Esophagus muscularis mucosa (tissue), 4 donors: ENCODE data around the gene RAD51B. TPM values are rescaled to one million over a fixed set of nuclear protein-coding genes. Genes with fewer than 3 reads are reported as not detected.

Experiments used
- DNase-seq: peaks from one replicate; pipeline ENCODE4 v3.0.0-alpha.2; 2017; ENCODE audit errors: extremely low spot score
- H3K27ac ChIP-seq, 4 donors: fragments of 200-600 bp; sonication (generic); replicated peaks in 1 of 4; 1 replicate in 3 of 4; 2 replicates in 1 of 4; pipeline ENCODE4 v1.5.1; 2016 to 2019; ENCODE audit warnings: mild to moderate bottlenecking in 1 of 4
- H3K27me3 ChIP-seq, 4 donors: fragments of 200-600 bp; sonication (generic); one replicate each; pipeline versions ENCODE4 v1.5.1 to v1.6.0; 2016 to 2019
- H3K36me3 ChIP-seq, 4 donors: fragments of 200-600 bp; sonication (generic); one replicate each; pipeline ENCODE4 v1.5.1; 2016 to 2019
- H3K4me1 ChIP-seq, 4 donors: fragments of 200-600 bp; sonication (generic); one replicate each; pipeline ENCODE4 v1.5.1; 2016 to 2019
- H3K4me3 ChIP-seq, 4 donors: fragments of 200-600 bp; sonication (generic); 1 replicate in 2 of 4; 2 replicates in 2 of 4; pipeline ENCODE4 v1.5.1; 2016 to 2019; ENCODE audit warnings: mild to moderate bottlenecking in 4 of 4, moderate library complexity in 1 of 4
- H3K9me3 ChIP-seq, 4 donors: fragments of 200-600 bp; sonication (generic); 1 replicate in 3 of 4; 2 replicates in 1 of 4; pipeline ENCODE4 v1.5.1; 2016 to 2019
- EP300 ChIP-seq: sonication (generic); formaldehyde crosslinking; IDR thresholded peaks from one replicate; pipeline ENCODE4 v1.6.1; 2017; ENCODE audit warnings: antibody characterized with exemption
- POLR2A ChIP-seq: fragments of 450-650 bp; IDR thresholded peaks from one replicate; pipeline ENCODE4 v1.6.1; 2017; ENCODE audit warnings: antibody characterized with exemption, moderate library complexity, mild to moderate bottlenecking, low read depth
- POLR2AphosphoS5 ChIP-seq, 2 donors: sonication (generic); formaldehyde crosslinking; IDR thresholded peaks; one replicate each; pipeline ENCODE4 v1.6.1; 2017; ENCODE audit warnings: antibody characterized with exemption in 2 of 2
- WGBS: methylation state at CpG from one replicate; pipeline ENCODE4 v1.1.5; 2018; 5-methylcytosine and 5-hydroxymethylcytosine counted together
- intact Hi-C: fragments of 100-400 bp; cut with DNase I; formaldehyde crosslinking; loops from one replicate; pipeline ENCODE4 v1.15.1; 2023
- total RNA-seq, 4 donors: library from RNA; depleted of rRNA; stranded (reverse); fragments of >200 nt; gene quantifications; one replicate each; pipeline versions ENCODE4 v1.1.0 to v1.2.1, GENCODE V29; 2016
- TF ChIP-seq, protein P1 (sequence below), 3 experiments: fragments of 200-600 bp in 2 of 3; fragments of 450-650 bp in 1 of 3; sonication (generic) in 2 of 3; IDR thresholded peaks; one replicate each; pipeline ENCODE4 v1.5.1; 2017 to 2019; ENCODE audit warnings: antibody characterized with exemption in 3 of 3, mild to moderate bottlenecking in 2 of 3, moderate library complexity in 1 of 3

The RAD51B gene
- total RNA-seq, 4 donors from 2014 or later: 2.8 to 11.1 (median 5.1) TPM

DNA sequence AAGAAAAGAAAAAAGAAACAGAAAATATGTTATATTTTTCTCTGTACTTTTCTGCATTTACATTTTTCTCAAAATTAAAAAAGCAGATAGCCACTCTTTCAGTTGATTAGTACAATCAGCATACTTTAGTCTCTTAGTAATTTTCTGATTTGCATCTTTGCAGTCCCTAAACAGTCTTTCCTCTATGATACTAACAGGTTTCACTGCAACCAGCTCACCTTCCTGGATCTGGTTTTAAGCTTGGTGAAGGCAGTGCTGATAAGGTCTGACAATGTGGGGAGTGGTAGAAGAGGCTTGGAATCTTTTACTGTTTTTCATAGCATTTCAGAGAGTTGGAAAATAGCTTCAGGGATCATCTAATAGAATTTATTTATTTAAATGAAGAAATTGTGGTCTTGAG, 515.7 kb downstream of the RAD51B start:
- Histone ChIP-seq H3K9me3 (no peaks in the 10 kb centered on the region), H3K27ac (no peak overlapping the region), H3K4me1 (peaks cover 3 to 28% (median 13%) of the 10 kb centered on the region in 4 donors), H3K36me3 (no peaks in the 10 kb centered on the region), H3K27me3 (no peaks in the 10 kb centered on the region), H3K4me3 (no peak overlapping the region)
- DNase-seq: no peak
- intact Hi-C loops: no loop called here
- TF ChIP-seq POLR2A: no peak
- no peak for TF ChIP-seq POLR2AphosphoS5 (IDR thresholded peaks at IDR 0.05)
- TF ChIP-seq, protein P1, sequence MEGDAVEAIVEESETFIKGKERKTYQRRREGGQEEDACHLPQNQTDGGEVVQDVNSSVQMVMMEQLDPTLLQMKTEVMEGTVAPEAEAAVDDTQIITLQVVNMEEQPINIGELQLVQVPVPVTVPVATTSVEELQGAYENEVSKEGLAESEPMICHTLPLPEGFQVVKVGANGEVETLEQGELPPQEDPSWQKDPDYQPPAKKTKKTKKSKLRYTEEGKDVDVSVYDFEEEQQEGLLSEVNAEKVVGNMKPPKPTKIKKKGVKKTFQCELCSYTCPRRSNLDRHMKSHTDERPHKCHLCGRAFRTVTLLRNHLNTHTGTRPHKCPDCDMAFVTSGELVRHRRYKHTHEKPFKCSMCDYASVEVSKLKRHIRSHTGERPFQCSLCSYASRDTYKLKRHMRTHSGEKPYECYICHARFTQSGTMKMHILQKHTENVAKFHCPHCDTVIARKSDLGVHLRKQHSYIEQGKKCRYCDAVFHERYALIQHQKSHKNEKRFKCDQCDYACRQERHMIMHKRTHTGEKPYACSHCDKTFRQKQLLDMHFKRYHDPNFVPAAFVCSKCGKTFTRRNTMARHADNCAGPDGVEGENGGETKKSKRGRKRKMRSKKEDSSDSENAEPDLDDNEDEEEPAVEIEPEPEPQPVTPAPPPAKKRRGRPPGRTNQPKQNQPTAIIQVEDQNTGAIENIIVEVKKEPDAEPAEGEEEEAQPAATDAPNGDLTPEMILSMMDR (IDR thresholded peaks at IDR 0.05): no peak
- no peak for TF ChIP-seq EP300

DNA sequence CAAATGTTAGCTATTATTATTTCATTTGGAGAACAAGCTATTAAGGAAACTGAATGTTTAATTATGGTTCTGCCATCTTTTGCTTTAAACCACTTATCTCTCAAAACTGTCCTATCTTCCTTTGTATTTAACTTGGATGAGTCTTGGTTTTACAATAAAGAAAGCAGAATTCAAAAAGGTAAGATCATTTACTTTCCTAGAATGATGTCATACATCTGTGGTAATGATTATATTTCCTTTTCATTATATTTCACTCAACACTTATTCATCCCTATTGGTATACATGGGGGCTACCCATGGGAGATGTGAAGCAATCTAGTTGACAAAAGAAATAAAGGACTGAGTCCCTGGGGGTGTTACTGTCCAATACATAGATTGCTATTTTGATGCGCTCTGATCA, 516.6 kb downstream of the RAD51B start:
- DNase-seq: no peak
- intact Hi-C loops: no loop called here
- Histone ChIP-seq H3K27me3 (no peaks in the 10 kb centered on the region), H3K9me3 (no peaks in the 10 kb centered on the region), H3K4me1 (peaks cover 3 to 37% (median 20%) of the 10 kb centered on the region in 4 donors), H3K36me3 (no peaks in the 10 kb centered on the region), H3K27ac (no peak overlapping the region), H3K4me3 (no peak overlapping the region)
- TF ChIP-seq, protein P1 (IDR thresholded peaks at IDR 0.05): no peak
- no peak for TF ChIP-seq POLR2AphosphoS5 (IDR thresholded peaks at IDR 0.05)
- no peak for TF ChIP-seq EP300
- TF ChIP-seq POLR2A: no peak
- WGBS: 97% methylated on average over 1 of the region's 1 CpG

DNA sequence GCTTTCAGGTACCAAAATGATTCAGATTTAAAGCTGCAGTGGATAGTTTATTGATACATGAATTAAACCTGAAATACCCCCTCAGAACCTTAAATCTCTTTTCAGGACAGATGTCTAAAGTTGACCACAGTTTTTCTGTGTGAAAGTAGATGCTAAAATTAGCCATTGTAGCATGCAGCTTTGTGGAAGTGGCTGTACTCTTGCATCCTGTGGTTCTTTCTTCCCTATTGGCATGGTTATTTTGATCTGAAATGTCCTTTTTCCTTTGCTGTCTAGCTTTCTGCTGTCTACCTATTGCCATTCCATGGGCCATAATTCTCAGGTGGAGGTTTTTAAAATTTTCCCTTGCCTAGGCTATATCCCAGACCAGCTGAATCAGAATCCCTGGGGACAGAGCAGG, 517.7 kb downstream of the RAD51B start:
- DNase-seq: no peak
- Histone ChIP-seq H3K36me3 (no peaks in the 10 kb centered on the region), H3K27ac (no peak overlapping the region), H3K4me1 (peaks cover 3 to 42% (median 29%) of the 10 kb centered on the region in 4 donors), H3K9me3 (no peaks in the 10 kb centered on the region), H3K4me3 (no peak overlapping the region), H3K27me3 (no peaks in the 10 kb centered on the region)
- TF ChIP-seq POLR2AphosphoS5 (IDR thresholded peaks at IDR 0.05) (no peak), POLR2A (no peak), EP300 (no peak)
- TF ChIP-seq, protein P1 (IDR thresholded peaks at IDR 0.05): no peak
- intact Hi-C loops: no loop called here

DNA sequence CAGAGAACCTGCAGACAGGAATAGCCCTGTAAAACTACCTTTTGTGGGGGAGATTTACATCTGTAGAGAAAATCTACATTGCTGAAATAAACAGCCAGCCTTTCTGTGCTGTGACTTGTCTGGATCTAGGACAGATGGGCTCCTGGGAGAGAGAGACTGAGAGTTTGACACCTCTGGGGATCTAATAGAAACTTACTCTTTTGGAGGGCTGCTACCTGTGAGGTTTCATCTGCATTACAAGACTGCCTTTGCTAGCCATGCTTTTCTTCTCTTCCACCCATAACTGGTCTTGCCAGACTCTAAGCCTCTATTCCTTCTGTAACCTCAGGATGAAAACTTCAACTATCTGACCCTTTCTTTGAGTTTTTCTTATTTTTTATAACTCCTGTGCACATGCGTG, 520.7 kb downstream of the RAD51B start:
- peaks cover 3 to 37% (median 26%) of the 10 kb centered on the region in 4 donors for H3K4me1 ChIP-seq
- H3K9me3 ChIP-seq: no peaks in the 10 kb centered on the region
- TF ChIP-seq, protein P1 (IDR thresholded peaks at IDR 0.05): no peak
- TF ChIP-seq POLR2A: no peak
- no peak for TF ChIP-seq POLR2AphosphoS5 (IDR thresholded peaks at IDR 0.05)
- TF ChIP-seq EP300: no peak
- no peaks in the 10 kb centered on the region for H3K27me3 ChIP-seq
- H3K4me3 ChIP-seq: no peak overlapping the region
- H3K27ac ChIP-seq: no peak overlapping the region
- no peaks in the 10 kb centered on the region for H3K36me3 ChIP-seq
- 94% methylated on average over 1 of the region's 1 CpG for WGBS
- no peak for DNase-seq
- intact Hi-C loops: no loop called here
